HUES48 (cell line): ENCODE results near the gene TLR10.

Experiments used
- H3K27ac ChIP-seq: one replicate; pipeline ENCODE4 v1.7.0; 2013; ENCODE audit warnings: low read depth, low read length, inconsistent platforms
- H3K27me3 ChIP-seq: 2 replicates; pipeline ENCODE4 v1.6.1; 2013; ENCODE audit warnings: mild to moderate bottlenecking, low read length; ENCODE audit not compliant: control insufficient read depth, insufficient read depth
- H3K36me3 ChIP-seq: 2 replicates; pipeline ENCODE4 v1.6.1; 2013; ENCODE audit warnings: low read length; ENCODE audit not compliant: control insufficient read depth, insufficient read depth
- H3K4me1 ChIP-seq: 2 replicates; pipeline ENCODE4 v1.6.1; 2013; ENCODE audit warnings: mild to moderate bottlenecking, low read length; ENCODE audit not compliant: control insufficient read depth, insufficient read depth
- H3K4me3 ChIP-seq: 2 replicates; pipeline ENCODE4 v1.5.1; 2013; ENCODE audit warnings: mild to moderate bottlenecking, low read depth, low read length
- H3K9ac ChIP-seq: 2 replicates; pipeline ENCODE4 v1.6.1; 2013; ENCODE audit warnings: mild to moderate bottlenecking, low read depth, low read length, moderate library complexity
- H3K9me3 ChIP-seq: 2 replicates; pipeline ENCODE4 v1.6.1; 2013; ENCODE audit warnings: low read length; ENCODE audit not compliant: control insufficient read depth, insufficient read depth

TLR10 gene

GRCh38 chr4:38800366-38800765 lies 17.6 kb upstream of the TLR10 start:
- Histone ChIP-seq H3K9ac (no peak overlapping the region), H3K27me3 (no peaks in the 10 kb centered on the region), H3K4me3 (no peak overlapping the region), H3K27ac (no peak overlapping the region), H3K4me1 (no peaks in the 10 kb centered on the region), H3K9me3 (peaks cover 14% of the 10 kb centered on the region), H3K36me3 (no peaks in the 10 kb centered on the region)

- H3K9ac ChIP-seq = no peak overlapping the region
- no peak overlapping the region for H3K27ac ChIP-seq
- H3K4me3 ChIP-seq = no peak overlapping the region
- no peaks in the 10 kb centered on the region for H3K9me3 ChIP-seq
- no peaks in the 10 kb centered on the region for H3K36me3 ChIP-seq
- H3K27me3 ChIP-seq = no peaks in the 10 kb centered on the region
- no peaks in the 10 kb centered on the region for H3K4me1 ChIP-seq
Measured at GRCh38 chr4:38795087-38795486, 12.3 kb upstream of the TLR10 start.

DNA sequence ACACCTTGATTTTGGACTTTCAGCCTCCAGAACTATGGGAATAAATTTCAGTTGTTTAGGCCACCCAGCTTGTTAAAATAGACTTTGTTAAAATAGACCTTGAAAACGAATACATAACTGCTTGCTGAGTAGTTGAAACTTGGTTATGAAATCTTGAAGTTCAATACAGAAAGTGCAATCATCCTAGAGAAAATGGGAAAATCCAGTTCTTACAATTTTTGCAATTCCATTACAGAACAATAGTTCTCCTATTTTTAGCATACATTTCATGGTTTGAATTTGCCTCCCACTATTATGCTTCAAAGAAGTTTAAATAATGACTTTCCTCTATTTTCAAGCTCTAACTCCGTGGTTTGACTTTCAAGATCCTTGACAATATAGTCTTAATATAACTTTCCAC lies 11.3 kb upstream of the TLR10 start:
- no peak overlapping the region for H3K27ac ChIP-seq
- H3K4me3 ChIP-seq = no peak overlapping the region
- H3K9ac ChIP-seq = no peak overlapping the region
- H3K9me3 ChIP-seq = no peaks in the 10 kb centered on the region
- no peaks in the 10 kb centered on the region for H3K36me3 ChIP-seq
- no peaks in the 10 kb centered on the region for H3K27me3 ChIP-seq
- H3K4me1 ChIP-seq = no peaks in the 10 kb centered on the region

GRCh38 chr4:38791010-38791409 lies 8.2 kb upstream of the TLR10 start:
- no peaks in the 10 kb centered on the region for H3K27me3 ChIP-seq
- H3K4me1 ChIP-seq = no peaks in the 10 kb centered on the region
- no peaks in the 10 kb centered on the region for H3K36me3 ChIP-seq
- H3K9me3 ChIP-seq = no peaks in the 10 kb centered on the region
- H3K27ac ChIP-seq = no peak overlapping the region
- no peak overlapping the region for H3K9ac ChIP-seq
- no peak overlapping the region for H3K4me3 ChIP-seq

DNA sequence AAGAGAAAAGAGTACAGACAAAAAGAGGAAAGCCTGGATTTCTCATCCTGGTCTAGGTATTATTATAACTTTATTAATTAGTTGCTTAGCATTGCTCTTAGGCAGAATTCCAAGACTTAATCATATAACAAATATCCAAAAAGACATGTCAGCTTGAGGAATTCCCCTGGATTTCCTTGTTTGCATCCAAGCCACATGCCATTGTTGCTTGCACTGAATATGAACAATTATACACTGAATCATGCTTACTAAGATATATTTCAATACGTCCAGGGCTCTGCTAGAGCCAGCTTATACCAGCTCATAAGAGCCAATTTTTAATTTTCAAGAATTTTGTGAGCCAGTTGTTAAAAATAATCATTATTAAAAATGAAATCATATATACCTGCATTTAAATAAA lies 5.5 kb upstream of the TLR10 start:
- no peaks in the 10 kb centered on the region for H3K4me1 ChIP-seq
- H3K27ac ChIP-seq = no peak overlapping the region

GRCh38 chr4:38787693-38788092 lies 4.9 kb upstream of the TLR10 start:
- H3K9ac ChIP-seq = no peak overlapping the region
- H3K36me3 ChIP-seq = no peaks in the 10 kb centered on the region
- no peaks in the 10 kb centered on the region for H3K9me3 ChIP-seq
- no peak overlapping the region for H3K4me3 ChIP-seq
- H3K27ac ChIP-seq = no peak overlapping the region
- H3K4me1 ChIP-seq = no peaks in the 10 kb centered on the region
- H3K27me3 ChIP-seq = no peaks in the 10 kb centered on the region

More for the DNA sequence above, 5.5 kb upstream of the TLR10 start:
- Histone ChIP-seq H3K9me3 (no peaks in the 10 kb centered on the region), H3K9ac (no peak overlapping the region), H3K27me3 (no peaks in the 10 kb centered on the region), H3K4me3 (no peak overlapping the region), H3K36me3 (no peaks in the 10 kb centered on the region)

- no peaks in the 10 kb centered on the region for H3K27me3 ChIP-seq
- no peak overlapping the region for H3K4me3 ChIP-seq
- no peak overlapping the region for H3K27ac ChIP-seq
- H3K9ac ChIP-seq = no peak overlapping the region
- no peaks in the 10 kb centered on the region for H3K4me1 ChIP-seq
- H3K9me3 ChIP-seq = no peaks in the 10 kb centered on the region
- H3K36me3 ChIP-seq = no peaks in the 10 kb centered on the region
Measured at GRCh38 chr4:38785901-38786402, 3.2 kb upstream of the TLR10 start.

GRCh38 chr4:38785041-38785790 lies 2.4 kb upstream of the TLR10 start:
- H3K27ac ChIP-seq = no peak overlapping the region
- H3K27me3 ChIP-seq = no peaks in the 10 kb centered on the region
- H3K9ac ChIP-seq = no peak overlapping the region
- no peaks in the 10 kb centered on the region for H3K9me3 ChIP-seq
- H3K4me1 ChIP-seq = no peaks in the 10 kb centered on the region
- H3K36me3 ChIP-seq = no peaks in the 10 kb centered on the region
- no peak overlapping the region for H3K4me3 ChIP-seq

DNA sequence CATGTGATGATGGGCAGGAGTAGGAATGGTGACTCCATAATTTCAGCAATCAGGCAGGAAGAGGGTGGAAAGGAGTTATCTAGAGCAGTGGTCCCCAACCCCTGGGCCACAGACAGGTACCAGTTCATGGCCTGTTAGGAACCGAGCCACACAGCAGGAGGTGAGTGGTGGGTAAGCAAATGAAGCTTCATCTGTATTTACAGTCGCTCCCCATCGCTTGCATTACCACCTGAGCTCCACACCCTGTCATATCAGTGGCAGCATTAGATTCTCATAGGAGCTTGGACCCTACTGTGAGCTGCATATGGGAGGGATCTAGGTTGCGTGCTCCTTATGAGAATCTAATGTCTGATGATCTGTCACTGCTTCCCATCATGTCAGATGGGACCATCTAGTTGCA lies 1.4 kb upstream of the TLR10 start:
- no peaks in the 10 kb centered on the region for H3K27me3 ChIP-seq
- H3K36me3 ChIP-seq = no peaks in the 10 kb centered on the region
- no peaks in the 10 kb centered on the region for H3K4me1 ChIP-seq
- no peaks in the 10 kb centered on the region for H3K9me3 ChIP-seq
- H3K4me3 ChIP-seq = no peak overlapping the region
- H3K27ac ChIP-seq = no peak overlapping the region
- H3K9ac ChIP-seq = no peak overlapping the region

- H3K9ac ChIP-seq = no peak overlapping the region
- no peaks in the 10 kb centered on the region for H3K27me3 ChIP-seq
- H3K4me3 ChIP-seq = no peak overlapping the region
- no peak overlapping the region for H3K27ac ChIP-seq
- H3K4me1 ChIP-seq = no peaks in the 10 kb centered on the region
- no peaks in the 10 kb centered on the region for H3K36me3 ChIP-seq
- H3K9me3 ChIP-seq = no peaks in the 10 kb centered on the region
Measured at GRCh38 chr4:38783109-38783460, 295 bp upstream of the TLR10 start.

DNA sequence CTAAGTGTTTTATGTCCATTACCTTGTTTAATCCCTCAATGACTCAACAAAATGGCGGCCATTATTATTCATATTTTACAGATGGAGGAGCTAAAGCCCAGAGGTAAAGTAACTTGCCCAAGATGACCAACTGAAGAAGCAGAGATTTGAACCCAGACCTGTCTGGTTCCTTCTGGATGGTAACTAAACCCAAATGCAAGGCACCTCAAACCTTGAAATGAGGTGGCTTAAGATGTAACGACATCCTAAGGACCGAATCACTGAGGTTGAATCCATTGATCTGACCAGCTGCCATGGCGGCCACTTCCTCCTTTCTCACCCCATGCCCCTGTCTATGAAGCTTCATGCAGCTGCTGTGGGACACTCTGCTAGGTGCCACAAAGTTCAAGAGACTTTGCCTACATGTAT lies 932 bp downstream of the TLR10 start:
- H3K27ac ChIP-seq = no peak overlapping the region
- H3K4me3 ChIP-seq = no peak overlapping the region
- no peaks in the 10 kb centered on the region for H3K9me3 ChIP-seq

More for the DNA sequence above, 932 bp downstream of the TLR10 start:
- H3K27me3 ChIP-seq = no peaks in the 10 kb centered on the region
- H3K36me3 ChIP-seq = no peaks in the 10 kb centered on the region
- H3K4me1 ChIP-seq = no peaks in the 10 kb centered on the region
- H3K9ac ChIP-seq = no peak overlapping the region
